Testis (tissue), 3 donors: ENCODE results near the gene AGRN. TPM values are rescaled to one million over a fixed set of nuclear protein-coding genes. Genes with fewer than 3 reads are reported as not detected.
"Not testable (repeated sequence)": the region's sequence is repeated elsewhere in the genome, so short reads cannot be mapped to it uniquely, and the experiment has no call there.

ENCODE experiments used
- DNase-seq: peaks from one replicate; pipeline ENCODE4 v3.0.0-alpha.2; 2019
- H3K27ac ChIP-seq, 2 donors: fragments of 200-600 bp; sonication (generic); one replicate each; pipeline ENCODE4 v1.5.1; 2019
- H3K27me3 ChIP-seq: fragments of 200-600 bp; sonication (generic); one replicate; pipeline ENCODE4 v1.5.1; 2019
- H3K36me3 ChIP-seq: fragments of 200-600 bp; sonication (generic); one replicate; pipeline ENCODE4 v1.5.1; 2017; ENCODE audit warnings: low read depth; ENCODE audit errors: missing control alignments
- H3K4me1 ChIP-seq: fragments of 200-600 bp; sonication (generic); one replicate; pipeline ENCODE4 v1.5.1; 2019
- H3K4me3 ChIP-seq, 2 donors: fragments of 200-600 bp; sonication (generic); one replicate each; pipeline ENCODE4 v1.5.1; 2017 to 2019
- H3K9me3 ChIP-seq: fragments of 200-600 bp; sonication (generic); one replicate; pipeline ENCODE4 v1.5.1; 2017
- POLR2A ChIP-seq: fragments of 450-650 bp; IDR thresholded peaks from one replicate; pipeline ENCODE4 v1.6.1; 2017; ENCODE audit warnings: antibody characterized with exemption, mild to moderate bottlenecking, moderate library complexity
- WGBS, 2 donors: methylation state at CpG; one replicate each; pipeline ENCODE4 v1.1.5; 2018; 5-methylcytosine and 5-hydroxymethylcytosine counted together
- intact Hi-C: fragments of 100-400 bp; cut with DNase I; formaldehyde crosslinking; loops from one replicate; pipeline ENCODE4 v1.15.1; 2023; ENCODE audit warnings: low total_unique reads
- polyA plus RNA-seq: library from polyadenylated mRNA; stranded (reverse); fragments of 350-450 nt; fragmentation: Illumina TruSeq; extraction: RNeasy Lipid Tissue Mini Kit (QIAGEN cat#74804); gene quantifications from one replicate; pipeline ENCODE4 v1.2.3, GENCODE V29; 2014; ENCODE audit warnings: low read depth, low replicate concordance; ENCODE audit not compliant: insufficient read depth
- total RNA-seq, 2 donors: library from RNA; depleted of rRNA; stranded (reverse); fragments of >200 nt; gene quantifications; one replicate each; pipeline ENCODE4 v1.2.3, GENCODE V29; 2016
- TF ChIP-seq, protein P1 (sequence below), 3 experiments: fragments of 450-650 bp in 2 of 3; fragments of 200-600 bp in 1 of 3; sonication (generic) in 1 of 3; IDR thresholded peaks; one replicate each; pipeline ENCODE4 v1.5.1; 2016 to 2019; ENCODE audit warnings: antibody characterized with exemption in 3 of 3, mild to moderate bottlenecking in 2 of 3, moderate library complexity in 1 of 3

Gene AGRN
- total and polyA plus RNA-seq, 3 donors from 2014 or later = 48.9 to 108 (median 99.4) TPM

DNA sequence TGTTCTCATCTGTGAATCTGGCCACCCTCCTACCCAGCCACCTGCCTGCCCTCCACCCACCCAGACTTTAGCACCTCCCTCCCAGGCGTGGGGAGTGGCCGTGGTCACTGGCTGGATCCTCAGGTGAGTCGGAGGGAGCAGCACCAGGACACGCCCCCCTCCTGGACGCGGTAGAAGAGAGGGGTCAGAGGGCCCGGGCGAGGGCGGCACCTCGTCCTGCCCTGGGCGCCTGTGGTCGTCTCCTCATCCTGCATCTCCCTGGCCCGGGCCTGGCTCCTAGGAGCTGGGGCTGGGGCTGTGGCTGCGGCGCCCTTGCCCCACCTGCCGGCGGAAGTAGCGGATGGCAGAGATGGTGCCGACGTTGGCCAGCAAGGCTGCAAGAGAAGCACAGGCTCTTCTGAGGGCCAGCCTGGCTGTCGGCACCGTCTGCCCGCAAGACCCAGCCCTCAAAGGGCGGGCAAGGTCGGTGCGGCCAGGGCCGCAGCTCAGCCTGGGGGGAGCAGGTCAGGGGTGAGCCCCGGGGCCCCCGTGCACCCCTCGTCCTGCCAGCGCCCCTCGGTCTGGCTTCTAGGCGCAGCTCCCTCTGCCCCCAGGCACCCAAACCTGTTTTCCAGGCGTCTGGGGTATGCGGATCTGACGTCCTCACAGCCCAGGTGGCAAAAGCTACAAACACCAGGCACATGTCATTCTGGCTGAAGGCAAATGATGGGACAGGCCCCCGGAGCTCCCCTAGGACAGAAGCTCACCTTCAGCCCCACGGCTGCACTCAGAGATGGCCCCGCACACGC lies 43.8 kb upstream of the AGRN start:
- no peak for TF ChIP-seq POLR2A
- TF ChIP-seq, protein P1, sequence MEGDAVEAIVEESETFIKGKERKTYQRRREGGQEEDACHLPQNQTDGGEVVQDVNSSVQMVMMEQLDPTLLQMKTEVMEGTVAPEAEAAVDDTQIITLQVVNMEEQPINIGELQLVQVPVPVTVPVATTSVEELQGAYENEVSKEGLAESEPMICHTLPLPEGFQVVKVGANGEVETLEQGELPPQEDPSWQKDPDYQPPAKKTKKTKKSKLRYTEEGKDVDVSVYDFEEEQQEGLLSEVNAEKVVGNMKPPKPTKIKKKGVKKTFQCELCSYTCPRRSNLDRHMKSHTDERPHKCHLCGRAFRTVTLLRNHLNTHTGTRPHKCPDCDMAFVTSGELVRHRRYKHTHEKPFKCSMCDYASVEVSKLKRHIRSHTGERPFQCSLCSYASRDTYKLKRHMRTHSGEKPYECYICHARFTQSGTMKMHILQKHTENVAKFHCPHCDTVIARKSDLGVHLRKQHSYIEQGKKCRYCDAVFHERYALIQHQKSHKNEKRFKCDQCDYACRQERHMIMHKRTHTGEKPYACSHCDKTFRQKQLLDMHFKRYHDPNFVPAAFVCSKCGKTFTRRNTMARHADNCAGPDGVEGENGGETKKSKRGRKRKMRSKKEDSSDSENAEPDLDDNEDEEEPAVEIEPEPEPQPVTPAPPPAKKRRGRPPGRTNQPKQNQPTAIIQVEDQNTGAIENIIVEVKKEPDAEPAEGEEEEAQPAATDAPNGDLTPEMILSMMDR (IDR thresholded peaks at IDR 0.05) = peak; percentile 53 to 68 (median 62)
- peak; percentile 77 for DNase-seq
- Histone ChIP-seq H3K4me3 (no peak overlapping the region), H3K4me1 (peaks cover 5% of the 10 kb centered on the region), H3K9me3 (no peaks in the 10 kb centered on the region), H3K27me3 (no peaks in the 10 kb centered on the region), H3K36me3 (no peaks in the 10 kb centered on the region), H3K27ac (no peak overlapping the region)
- WGBS, 2 donors = 5% methylated on average over 15 to 40 of the region's 40 CpGs
- intact Hi-C loops = loop anchor here (10.0 kb wide), 1 partner anchor 71 kb away; no protein-coding TSS in a partner anchor

DNA sequence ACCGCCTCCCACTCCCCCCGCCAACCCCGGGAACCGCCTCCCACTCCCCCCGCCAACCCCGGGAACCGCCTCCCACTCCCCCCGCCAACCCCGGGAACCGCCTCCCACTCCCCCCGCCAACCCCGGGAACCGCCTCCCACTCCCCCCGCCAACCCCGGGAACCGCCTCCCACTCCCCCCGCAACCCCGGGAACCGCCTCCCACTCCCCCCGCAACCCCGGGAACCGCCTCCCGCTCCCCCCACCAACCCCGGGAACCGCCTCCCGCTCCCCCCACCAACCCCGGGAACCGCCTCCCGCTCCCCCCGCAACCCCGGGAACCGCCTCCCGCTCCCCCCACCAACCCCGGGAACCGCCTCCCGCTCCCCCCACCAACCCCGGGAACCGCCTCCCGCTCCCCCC lies 43.1 kb upstream of the AGRN start:
- H3K4me3 ChIP-seq, DNase-seq, H3K27me3 ChIP-seq, H3K36me3 ChIP-seq, H3K27ac ChIP-seq, H3K9me3 ChIP-seq, H3K4me1 ChIP-seq: not testable (repeated sequence)
- WGBS, 2 donors = no CpG with 5 or more reads among the region's 39 CpGs
- intact Hi-C loops = loop anchor here (10.0 kb wide), 1 partner anchor 72 kb away; no protein-coding TSS in a partner anchor

- intact Hi-C loops = loop anchor here (10.0 kb wide), 1 partner anchor 73 kb away; no protein-coding TSS in a partner anchor
- H3K27me3 ChIP-seq = no peaks in the 10 kb centered on the region
- TF ChIP-seq POLR2A = no peak
- TF ChIP-seq, protein P1 (IDR thresholded peaks at IDR 0.05) = no peak
- H3K36me3 ChIP-seq = no peaks in the 10 kb centered on the region
- no peaks in the 10 kb centered on the region for H3K9me3 ChIP-seq
- no peak for DNase-seq
- WGBS, 2 donors = 70 to 74% methylated on average over 31 to 35 of the region's 44 CpGs
- no peak overlapping the region for H3K27ac ChIP-seq
- H3K4me1 ChIP-seq = peaks cover 5% of the 10 kb centered on the region
- H3K4me3 ChIP-seq = no peak overlapping the region
Measured at GRCh38 chr1:978069-978834, 41.7 kb upstream of the AGRN start.

DNA sequence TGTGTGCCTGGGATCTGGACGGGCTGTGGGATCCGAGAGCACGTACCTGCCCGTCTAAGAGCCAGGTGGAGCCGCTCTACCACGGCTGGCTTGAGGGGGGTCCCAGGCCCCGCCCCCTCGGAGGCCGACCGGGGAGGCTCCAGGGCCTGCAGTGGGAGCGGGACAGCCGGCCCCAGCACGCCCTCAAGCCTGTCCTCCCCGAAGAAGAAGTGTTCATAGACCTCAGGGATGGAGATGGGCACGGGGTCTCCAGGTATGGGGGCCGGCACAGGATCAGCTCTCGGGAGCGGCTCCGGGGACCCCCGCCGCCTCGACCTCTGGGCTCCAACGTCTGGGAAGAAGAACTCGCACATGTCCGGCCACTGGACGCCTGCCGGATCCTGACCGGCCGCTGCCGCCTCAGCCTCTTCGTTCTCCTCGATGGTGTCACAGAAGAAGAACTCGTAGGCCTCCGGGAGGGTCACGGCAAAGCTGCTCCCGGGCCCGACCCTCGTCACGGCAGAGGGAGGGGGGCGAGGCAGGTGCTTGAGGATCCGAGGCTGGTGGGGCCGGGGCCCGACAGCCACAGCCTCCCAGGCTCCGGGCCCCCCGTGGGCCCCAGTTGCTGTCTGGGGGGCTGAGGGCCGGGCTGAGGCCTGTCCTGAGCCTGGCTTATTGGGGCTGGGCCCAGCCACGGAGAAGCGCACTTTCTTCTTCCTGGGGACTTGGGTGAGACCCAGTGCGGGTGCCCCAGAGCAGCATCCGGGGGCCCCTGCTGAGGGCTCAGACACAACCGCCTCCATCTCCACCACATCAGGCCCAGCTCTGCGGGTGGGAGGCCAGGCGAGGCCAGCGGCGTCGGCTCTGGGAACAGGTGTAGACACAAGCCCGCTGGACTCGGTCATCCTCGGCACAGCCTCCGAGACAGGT lies 40.8 kb upstream of the AGRN start:
- Histone ChIP-seq H3K4me3 (no peak overlapping the region), H3K36me3 (no peaks in the 10 kb centered on the region), H3K9me3 (no peaks in the 10 kb centered on the region), H3K27ac (no peak overlapping the region), H3K27me3 (no peaks in the 10 kb centered on the region), H3K4me1 (peaks cover 5% of the 10 kb centered on the region)
- no peak for DNase-seq
- intact Hi-C loops = loop anchor here (10.0 kb wide), 1 partner anchor 74 kb away; no protein-coding TSS in a partner anchor
- WGBS, 2 donors = 88 to 91% methylated on average over 21 to 53 of the region's 60 CpGs
- no peak for TF ChIP-seq POLR2A
- TF ChIP-seq, protein P1 (IDR thresholded peaks at IDR 0.05) = no peak
